ENCODE measurements around the gene CCDC40. TPM values are rescaled to one million over a fixed set of nuclear protein-coding genes. Genes with fewer than 3 reads are reported as not detected.

The CCDC40 gene
- total RNA-seq, 1 experiment from 2014 or later = 7.5 TPM

- no peaks in the 10 kb centered on the region for H3F3A ChIP-seq (ENCODE audit: low read length, unreplicated experiment)
- CTCF ChIA-PET = no interaction called here
- no TSS peak for BruUV-seq (replicated peaks)
Measured at GRCh38 chr17:80106176-80106575, 69.7 kb downstream of the CCDC40 start.

GRCh38 chr17:80106751-80107150 is 70.3 kb downstream of the CCDC40 start:
- H3K9me3 ChIP-seq (ENCODE audit: low read length) = no peaks in the 10 kb centered on the region
- ChIA-PET POLR2A (ENCODE audit: unreplicated experiment) (no interaction called here), CTCF (no interaction called here)
- BruUV-seq (replicated peaks) = no TSS peak
- DNase-seq = no peak
- no peaks in the 10 kb centered on the region for H3F3A ChIP-seq (ENCODE audit: low read length, unreplicated experiment)
- H2AFZ ChIP-seq (ENCODE audit: low read length) = no peak overlapping the region
- no peaks in the 10 kb centered on the region for H3K9me2 ChIP-seq (replicated peaks; ENCODE audit: low read length)
- no peak overlapping the region for H3K9ac ChIP-seq (ENCODE audit: low read length)
- H3K4me3 ChIP-seq (ENCODE audit: low read length) = no peak overlapping the region
- no peaks in the 10 kb centered on the region for H3K27me3 ChIP-seq (ENCODE audit: low read length)
- no peak for ATAC-seq
- H3K27ac ChIP-seq (ENCODE audit: low read length) = no peak overlapping the region
- H3K36me3 ChIP-seq (ENCODE audit: low read depth, low read length) = no peaks in the 10 kb centered on the region
- no peak overlapping the region for H3K4me2 ChIP-seq (ENCODE audit: low read length)
- peaks cover 11% of the 10 kb centered on the region for H3K4me1 ChIP-seq (ENCODE audit: insufficient read depth, low read length)
- peaks cover 16% of the 10 kb centered on the region for H3K79me2 ChIP-seq (ENCODE audit: low read length)
- intact Hi-C loops (cut with micrococcal nuclease) = no loop called here
- no peak for TF ChIP-seq CTCF (conservative IDR thresholded peaks at IDR 0.05; ENCODE audit: low read depth, low read length)
- no peak for TF ChIP-seq EZH2 (IDR thresholded peaks at IDR 0.05; ENCODE audit: low read length, unreplicated experiment)
- no peak for TF ChIP-seq EZH2phosphoT487 (IDR thresholded peaks at IDR 0.05; ENCODE audit: borderline replicate concordance, low read length)
- H4K20me1 ChIP-seq (ENCODE audit: low read length) = no peaks in the 10 kb centered on the region

More at GRCh38 chr17:80106176-80106575, 69.7 kb downstream of the CCDC40 start:
- ATAC-seq (no peak), DNase-seq (no peak)
- intact Hi-C loops (cut with micrococcal nuclease) = no loop called here
- no peak for TF ChIP-seq CTCF (conservative IDR thresholded peaks at IDR 0.05; ENCODE audit: low read depth, low read length)
- TF ChIP-seq EZH2 (IDR thresholded peaks at IDR 0.05; ENCODE audit: low read length, unreplicated experiment) = no peak
- no peak for TF ChIP-seq EZH2phosphoT487 (IDR thresholded peaks at IDR 0.05; ENCODE audit: borderline replicate concordance, low read length)
- no peak overlapping the region for H3K4me2 ChIP-seq (ENCODE audit: low read length)
- no peaks in the 10 kb centered on the region for H3K9me3 ChIP-seq (ENCODE audit: low read length)
- H4K20me1 ChIP-seq (ENCODE audit: low read length) = no peaks in the 10 kb centered on the region
- H3K9ac ChIP-seq (ENCODE audit: low read length) = no peak overlapping the region
- no peak overlapping the region for H2AFZ ChIP-seq (ENCODE audit: low read length)
- no peaks in the 10 kb centered on the region for H3K36me3 ChIP-seq (ENCODE audit: low read depth, low read length)
- POLR2A ChIA-PET (ENCODE audit: unreplicated experiment) = no interaction called here
- no peaks in the 10 kb centered on the region for H3K27me3 ChIP-seq (ENCODE audit: low read length)
- no peak overlapping the region for H3K4me3 ChIP-seq (ENCODE audit: low read length)
- H3K9me2 ChIP-seq (replicated peaks; ENCODE audit: low read length) = no peaks in the 10 kb centered on the region
- no peak overlapping the region for H3K27ac ChIP-seq (ENCODE audit: low read length)
- peaks cover 11% of the 10 kb centered on the region for H3K4me1 ChIP-seq (ENCODE audit: insufficient read depth, low read length)
- peaks cover 19% of the 10 kb centered on the region for H3K79me2 ChIP-seq (ENCODE audit: low read length)

GRCh38 chr17:80107231-80108021 is 71.0 kb downstream of the CCDC40 start:
- DNase-seq (no peak), ATAC-seq (no peak)
- Histone ChIP-seq H3K4me1 (ENCODE audit: insufficient read depth, low read length) (peaks cover 5% of the 10 kb centered on the region), H3K4me2 (ENCODE audit: low read length) (no peak overlapping the region), H3K36me3 (ENCODE audit: low read depth, low read length) (no peaks in the 10 kb centered on the region), H3K9ac (ENCODE audit: low read length) (no peak overlapping the region), H3K9me2 (replicated peaks; ENCODE audit: low read length) (no peaks in the 10 kb centered on the region), H2AFZ (ENCODE audit: low read length) (no peak overlapping the region), H4K20me1 (ENCODE audit: low read length) (no peaks in the 10 kb centered on the region), H3K27me3 (ENCODE audit: low read length) (no peaks in the 10 kb centered on the region), H3K4me3 (ENCODE audit: low read length) (no peak overlapping the region), H3K79me2 (ENCODE audit: low read length) (peaks cover 9% of the 10 kb centered on the region), H3K9me3 (ENCODE audit: low read length) (no peaks in the 10 kb centered on the region), H3K27ac (ENCODE audit: low read length) (no peak overlapping the region), H3F3A (ENCODE audit: low read length, unreplicated experiment) (no peaks in the 10 kb centered on the region)
- TF ChIP-seq CTCF (conservative IDR thresholded peaks at IDR 0.05; ENCODE audit: low read depth, low read length) = no peak
- TF ChIP-seq EZH2 (IDR thresholded peaks at IDR 0.05; ENCODE audit: low read length, unreplicated experiment) = no peak
- TF ChIP-seq EZH2phosphoT487 (IDR thresholded peaks at IDR 0.05; ENCODE audit: borderline replicate concordance, low read length) = no peak
- POLR2A ChIA-PET (ENCODE audit: unreplicated experiment) = no interaction called here
- intact Hi-C loops (cut with micrococcal nuclease) = no loop called here
- no TSS peak for BruUV-seq (replicated peaks)
- CTCF ChIA-PET = no interaction called here
